Measurements from ENCODE around the gene CPM. TPM values are rescaled to one million over a fixed set of nuclear protein-coding genes. Genes with fewer than 3 reads are reported as not detected.

CPM gene
- total and polyA plus RNA-seq, 8 donors: 5.7 to 103 (median 45.8) TPM

DNA sequence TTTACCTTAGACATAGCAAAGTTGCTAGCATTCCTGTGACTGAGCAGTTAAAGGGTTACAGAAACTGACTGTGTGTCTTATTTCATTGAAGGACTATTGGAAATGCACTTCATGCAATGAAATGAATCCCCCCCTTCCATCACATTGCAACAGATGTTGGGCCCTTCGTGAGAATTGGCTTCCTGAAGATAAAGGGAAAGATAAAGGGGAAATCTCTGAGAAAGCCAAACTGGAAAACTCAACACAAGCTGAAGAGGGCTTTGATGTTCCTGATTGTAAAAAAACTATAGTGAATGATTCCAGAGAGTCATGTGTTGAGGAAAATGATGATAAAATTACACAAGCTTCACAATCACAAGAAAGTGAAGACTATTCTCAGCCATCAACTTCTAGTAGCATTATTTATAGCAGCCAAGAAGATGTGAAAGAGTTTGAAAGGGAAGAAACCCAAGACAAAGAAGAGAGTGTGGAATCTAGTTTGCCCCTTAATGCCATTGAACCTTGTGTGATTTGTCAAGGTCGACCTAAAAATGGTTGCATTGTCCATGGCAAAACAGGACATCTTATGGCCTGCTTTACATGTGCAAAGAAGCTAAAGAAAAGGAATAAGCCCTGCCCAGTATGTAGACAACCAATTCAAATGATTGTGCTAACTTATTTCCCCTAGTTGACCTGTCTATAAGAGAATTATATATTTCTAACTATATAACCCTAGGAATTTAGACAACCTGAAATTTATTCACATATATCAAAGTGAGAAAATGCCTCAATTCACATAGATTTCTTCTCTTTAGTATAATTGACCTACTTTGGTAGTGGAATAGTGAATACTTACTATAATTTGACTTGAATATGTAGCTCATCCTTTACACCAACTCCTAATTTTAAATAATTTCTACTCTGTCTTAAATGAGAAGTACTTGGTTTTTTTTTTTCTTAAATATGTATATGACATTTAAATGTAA is 93.5 kb downstream of the CPM start:
- TF ChIP-seq POLR2AphosphoS5 (IDR thresholded peaks at IDR 0.05): no peak
- no peak for TF ChIP-seq EP300 (IDR thresholded peaks at IDR 0.05)
- TF ChIP-seq POLR2A (IDR thresholded peaks at IDR 0.05): no peak
- TF ChIP-seq, protein P1, sequence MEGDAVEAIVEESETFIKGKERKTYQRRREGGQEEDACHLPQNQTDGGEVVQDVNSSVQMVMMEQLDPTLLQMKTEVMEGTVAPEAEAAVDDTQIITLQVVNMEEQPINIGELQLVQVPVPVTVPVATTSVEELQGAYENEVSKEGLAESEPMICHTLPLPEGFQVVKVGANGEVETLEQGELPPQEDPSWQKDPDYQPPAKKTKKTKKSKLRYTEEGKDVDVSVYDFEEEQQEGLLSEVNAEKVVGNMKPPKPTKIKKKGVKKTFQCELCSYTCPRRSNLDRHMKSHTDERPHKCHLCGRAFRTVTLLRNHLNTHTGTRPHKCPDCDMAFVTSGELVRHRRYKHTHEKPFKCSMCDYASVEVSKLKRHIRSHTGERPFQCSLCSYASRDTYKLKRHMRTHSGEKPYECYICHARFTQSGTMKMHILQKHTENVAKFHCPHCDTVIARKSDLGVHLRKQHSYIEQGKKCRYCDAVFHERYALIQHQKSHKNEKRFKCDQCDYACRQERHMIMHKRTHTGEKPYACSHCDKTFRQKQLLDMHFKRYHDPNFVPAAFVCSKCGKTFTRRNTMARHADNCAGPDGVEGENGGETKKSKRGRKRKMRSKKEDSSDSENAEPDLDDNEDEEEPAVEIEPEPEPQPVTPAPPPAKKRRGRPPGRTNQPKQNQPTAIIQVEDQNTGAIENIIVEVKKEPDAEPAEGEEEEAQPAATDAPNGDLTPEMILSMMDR (IDR thresholded peaks at IDR 0.05): no peak
- Histone ChIP-seq H3K27me3 (no peaks in the 10 kb centered on the region), H3K4me1 (peaks cover 0 to 7% (median 3%) of the 10 kb centered on the region in 4 donors), H3K9me3 (no peaks in the 10 kb centered on the region), H3K27ac (no peak overlapping the region), H3K4me3 (no peak overlapping the region), H3K36me3 (peaks cover 62 to 96% (median 90%) of the 10 kb centered on the region in 4 donors)
- no peak for DNase-seq
- intact Hi-C loops (cut with DNase I; ENCODE audit: low total_unique reads): no loop called here
- WGBS, 5 donors: 52 to 67% (median 55%) methylated on average over 2 of the region's 2 CpGs

DNA sequence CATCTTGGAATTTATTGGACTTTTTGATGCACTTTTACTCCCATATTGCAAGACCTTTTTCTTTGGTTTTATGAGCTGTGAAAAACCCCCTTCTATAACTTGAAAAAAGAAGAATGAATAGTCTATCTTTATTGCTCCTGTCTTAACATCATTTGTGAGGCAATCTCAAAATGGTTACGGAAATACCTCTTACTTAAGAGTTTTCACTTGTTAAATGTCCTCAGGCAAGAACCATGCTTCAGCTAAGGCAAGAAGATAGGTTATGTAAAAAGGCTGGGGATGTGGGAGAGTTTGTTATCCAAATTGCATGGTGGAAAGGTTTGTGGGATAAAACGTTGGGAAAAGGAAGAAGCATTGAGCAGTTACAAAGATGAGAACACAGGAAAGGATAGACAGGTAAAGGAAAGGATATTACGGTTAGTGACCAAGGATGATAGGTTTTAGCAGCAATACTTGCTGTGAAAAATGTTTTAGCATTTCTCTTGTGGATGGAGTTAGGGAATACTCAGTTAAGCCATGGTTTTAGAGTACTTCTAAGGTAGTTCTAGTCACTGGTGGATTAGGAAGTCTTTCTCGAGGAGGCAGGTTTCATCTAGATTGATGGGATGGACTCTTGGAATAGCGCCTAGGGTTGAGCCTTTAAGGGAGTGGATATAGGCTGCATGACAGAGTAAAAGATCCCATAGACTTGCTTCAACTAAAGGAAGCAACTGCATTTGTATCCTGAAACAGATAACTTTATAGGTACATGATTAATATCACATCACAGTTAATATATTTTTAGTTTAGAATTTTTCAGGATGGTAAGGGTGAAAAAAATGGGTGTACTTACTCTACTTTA is 94.7 kb downstream of the CPM start:
- Histone ChIP-seq H3K36me3 (peaks cover 56 to 99% (median 95%) of the 10 kb centered on the region in 4 donors), H3K4me3 (no peak overlapping the region), H3K9me3 (no peaks in the 10 kb centered on the region), H3K27ac (no peak overlapping the region), H3K27me3 (no peaks in the 10 kb centered on the region), H3K4me1 (peaks cover 0 to 9% (median 3%) of the 10 kb centered on the region in 4 donors)
- no peak for DNase-seq
- TF ChIP-seq POLR2A (IDR thresholded peaks at IDR 0.05) (no peak), POLR2AphosphoS5 (IDR thresholded peaks at IDR 0.05) (no peak), EP300 (IDR thresholded peaks at IDR 0.05) (no peak)
- TF ChIP-seq, protein P1 (IDR thresholded peaks at IDR 0.05): no peak
- WGBS, 5 donors: 82 to 90% (median 85%) methylated on average over 5 of the region's 5 CpGs
- intact Hi-C loops (cut with DNase I; ENCODE audit: low total_unique reads): no loop called here

DNA sequence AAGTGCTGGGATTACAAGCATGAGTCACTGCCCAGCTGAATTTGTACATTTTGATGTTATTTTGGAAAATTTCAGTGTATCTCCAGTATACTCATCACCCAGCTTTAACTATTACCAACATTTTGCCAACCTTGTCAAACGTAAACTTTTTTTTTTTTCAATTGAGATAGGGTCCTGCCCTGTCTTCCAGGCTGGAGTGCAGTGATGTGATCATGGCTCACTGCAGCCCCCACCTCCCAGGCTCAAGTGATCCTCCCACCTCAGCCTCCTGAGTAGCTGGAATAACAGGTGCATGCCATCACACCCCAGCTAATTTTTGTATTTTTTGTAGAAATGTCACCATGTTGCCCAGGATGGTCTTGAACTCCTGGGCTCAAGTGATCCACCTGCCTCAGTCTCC is 95.8 kb downstream of the CPM start:
- no peak overlapping the region for H3K4me3 ChIP-seq
- intact Hi-C loops (cut with DNase I; ENCODE audit: low total_unique reads): no loop called here
- peaks cover 0 to 9% (median 3%) of the 10 kb centered on the region in 4 donors for H3K4me1 ChIP-seq
- no peak overlapping the region for H3K27ac ChIP-seq
- TF ChIP-seq, protein P1 (IDR thresholded peaks at IDR 0.05): no peak
- no peak for TF ChIP-seq POLR2A (IDR thresholded peaks at IDR 0.05)
- TF ChIP-seq POLR2AphosphoS5 (IDR thresholded peaks at IDR 0.05): no peak
- TF ChIP-seq EP300 (IDR thresholded peaks at IDR 0.05): no peak
- no peaks in the 10 kb centered on the region for H3K27me3 ChIP-seq
- H3K36me3 ChIP-seq: peaks cover 59 to 95% (median 92%) of the 10 kb centered on the region in 4 donors
- DNase-seq: no peak
- WGBS, 5 donors: 78 to 92% (median 79%) methylated on average over 1 of the region's 1 CpG
- no peaks in the 10 kb centered on the region for H3K9me3 ChIP-seq

DNA sequence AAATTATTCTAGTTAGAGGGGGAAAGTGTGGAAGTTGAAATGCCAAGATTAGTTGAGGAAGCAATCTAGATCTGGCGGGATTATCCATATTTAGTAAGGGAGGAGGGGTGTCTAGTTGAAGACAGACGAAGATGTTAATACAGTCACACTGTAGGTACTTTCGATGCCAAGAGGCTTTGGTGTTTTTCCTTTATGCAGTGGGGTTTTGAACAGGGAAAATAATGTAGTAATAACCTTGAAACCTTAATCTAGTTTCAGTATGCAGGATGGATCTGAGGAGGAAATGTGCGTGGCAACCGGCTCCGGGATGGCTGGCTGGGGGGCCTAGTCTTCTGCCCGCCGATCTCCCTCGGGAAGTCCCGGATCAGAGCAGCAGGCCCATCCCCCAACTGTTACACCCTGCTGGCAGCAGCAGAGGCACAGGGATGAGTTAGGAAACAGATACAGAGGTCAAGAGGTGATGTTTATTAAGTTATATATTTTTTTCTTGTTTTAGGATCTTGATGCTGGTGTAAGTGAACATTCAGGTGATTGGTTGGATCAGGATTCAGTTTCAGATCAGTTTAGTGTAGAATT is 97.5 kb downstream of the CPM start:
- Histone ChIP-seq H3K4me1 (peaks cover 0 to 9% (median 3%) of the 10 kb centered on the region in 4 donors), H3K36me3 (peaks cover 63 to 95% (median 92%) of the 10 kb centered on the region in 4 donors), H3K4me3 (no peak overlapping the region), H3K27me3 (no peaks in the 10 kb centered on the region), H3K27ac (no peak overlapping the region), H3K9me3 (no peaks in the 10 kb centered on the region)
- TF ChIP-seq POLR2AphosphoS5 (IDR thresholded peaks at IDR 0.05): no peak
- no peak for TF ChIP-seq POLR2A (IDR thresholded peaks at IDR 0.05)
- TF ChIP-seq, protein P1 (IDR thresholded peaks at IDR 0.05): no peak
- no peak for TF ChIP-seq EP300 (IDR thresholded peaks at IDR 0.05)
- intact Hi-C loops (cut with DNase I; ENCODE audit: low total_unique reads): no loop called here
- WGBS, 5 donors: 71 to 78% (median 74%) methylated on average over 10 of the region's 10 CpGs
- DNase-seq: peak in 1 of 2 donors; percentile 10
